HG03196 (cell line): ENCODE measurements around the gene MASP2.
"Not testable (repeated sequence)": the region's sequence is repeated elsewhere in the genome, so short reads cannot be mapped to it uniquely, and the experiment has no call there.

Source experiments
- ATAC-seq: cut with Tn5 transposase; IDR thresholded peaks from one replicate; pipeline ENCODE4 v1.9.1; 2021; ENCODE audit not compliant: unreplicated experiment

The MASP2 gene

DNA sequence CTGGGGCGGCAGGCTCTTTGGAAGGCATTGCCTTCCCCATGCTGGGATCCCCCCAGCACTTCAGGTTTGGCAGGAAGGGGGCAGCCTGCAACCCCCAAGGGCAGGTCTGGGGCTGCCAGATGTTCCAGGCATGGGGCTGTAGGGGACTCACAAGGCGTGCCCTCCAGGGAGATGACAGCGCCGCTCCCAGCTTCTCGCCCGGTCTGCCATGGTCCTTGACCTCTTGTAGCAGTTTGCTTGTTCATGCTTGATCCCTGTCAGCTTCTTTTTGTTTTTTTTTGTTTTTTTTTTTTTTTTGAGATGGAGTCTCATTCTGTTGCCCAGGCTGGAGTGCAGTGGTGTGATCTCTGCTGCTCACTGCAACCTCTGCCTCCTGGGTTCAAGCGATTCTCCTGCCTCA is 56.2 kb downstream of the MASP2 start:
- no peak for ATAC-seq

DNA sequence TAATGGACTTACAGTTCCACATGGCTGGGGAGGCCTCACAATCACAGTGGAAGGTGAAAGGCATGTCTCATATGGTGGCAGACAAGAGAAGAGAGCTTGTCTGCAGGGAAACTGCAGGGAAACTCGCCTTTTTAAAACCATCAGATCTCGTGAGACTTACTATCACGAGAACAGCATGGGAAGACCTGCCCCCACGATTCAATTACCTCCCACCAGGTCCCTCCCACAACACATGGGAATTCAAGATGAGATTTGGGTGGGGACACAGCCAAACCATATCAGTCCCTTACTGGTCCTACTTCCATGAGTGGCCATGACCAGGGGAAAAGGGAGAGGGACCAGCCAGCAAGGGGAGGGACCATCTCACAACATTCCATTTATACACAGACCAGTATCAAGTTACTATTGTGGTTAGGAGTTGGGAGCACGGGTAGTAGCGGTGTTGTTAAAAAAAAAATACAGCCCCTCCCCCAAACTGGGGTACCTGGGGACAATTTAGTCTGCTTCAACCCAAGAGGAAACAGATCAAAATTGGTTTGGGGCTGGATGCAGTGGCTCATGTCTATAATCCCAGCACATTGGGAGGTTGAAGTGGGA is 57.0 kb downstream of the MASP2 start:
- not testable (repeated sequence) for ATAC-seq

DNA sequence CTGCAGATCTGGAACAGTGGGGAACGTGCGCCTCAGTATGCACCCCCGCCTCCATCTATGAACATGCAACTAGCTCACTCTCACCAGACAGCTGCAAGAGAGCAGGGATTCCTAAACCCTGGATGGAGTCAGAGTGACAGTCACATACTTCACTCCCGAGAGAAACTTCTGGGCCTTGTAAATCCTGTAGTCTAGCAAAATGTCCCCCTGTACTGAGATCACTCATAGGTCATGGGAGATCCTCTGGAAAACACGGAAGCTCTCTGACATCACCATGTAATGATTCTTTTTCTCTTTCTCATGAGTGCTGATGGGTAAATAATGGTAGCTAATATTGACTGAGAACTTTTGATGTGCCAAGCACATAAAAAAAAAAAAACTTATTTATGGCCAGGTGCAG is 57.9 kb downstream of the MASP2 start:
- ATAC-seq = no peak

DNA sequence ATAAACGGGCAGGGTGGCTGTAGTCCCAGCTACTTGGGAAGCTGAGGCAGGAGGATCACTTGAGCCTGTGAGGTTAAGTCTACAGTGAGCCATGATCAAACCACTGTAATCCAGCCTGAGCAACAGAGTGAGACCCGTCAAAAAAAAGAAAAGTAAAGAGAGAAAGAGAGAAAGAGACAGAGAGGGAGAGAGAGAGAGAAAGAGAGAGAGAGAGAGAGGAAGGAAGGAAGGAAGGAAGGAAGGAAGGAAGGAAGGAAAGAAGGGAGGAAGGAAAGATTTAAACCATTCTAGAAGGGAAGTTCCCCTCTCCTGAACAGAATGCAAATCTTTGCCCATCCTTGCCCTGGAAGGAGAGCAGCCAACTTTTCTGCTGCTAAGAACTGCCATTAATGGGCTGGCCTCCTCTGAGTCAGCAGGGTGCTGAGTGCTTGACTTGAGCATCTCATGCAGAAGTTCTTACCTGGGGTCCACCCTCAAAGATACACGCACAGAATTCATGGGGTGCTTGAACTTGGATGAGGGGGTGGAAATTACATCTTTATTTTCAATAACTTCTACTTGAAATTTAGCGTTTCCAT is 59.1 kb downstream of the MASP2 start:
- no peak for ATAC-seq

DNA sequence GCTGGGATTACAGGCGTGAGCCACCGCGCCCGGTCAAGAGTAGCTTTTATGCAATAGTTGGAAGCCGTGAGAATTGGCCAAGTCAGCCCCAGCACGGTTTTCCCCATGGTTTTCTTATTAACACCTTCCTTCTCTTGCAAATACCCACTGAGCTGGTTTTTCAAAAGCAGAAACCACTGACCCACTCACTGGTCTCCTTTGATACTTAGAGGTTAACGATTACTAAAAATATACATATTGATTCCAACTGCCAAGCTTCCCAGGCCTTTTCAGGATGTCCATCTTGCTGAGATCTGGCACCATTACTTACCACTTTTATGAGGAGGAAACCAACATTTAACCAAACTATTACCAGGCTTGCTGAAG is 60.5 kb downstream of the MASP2 start:
- ATAC-seq = no peak

DNA sequence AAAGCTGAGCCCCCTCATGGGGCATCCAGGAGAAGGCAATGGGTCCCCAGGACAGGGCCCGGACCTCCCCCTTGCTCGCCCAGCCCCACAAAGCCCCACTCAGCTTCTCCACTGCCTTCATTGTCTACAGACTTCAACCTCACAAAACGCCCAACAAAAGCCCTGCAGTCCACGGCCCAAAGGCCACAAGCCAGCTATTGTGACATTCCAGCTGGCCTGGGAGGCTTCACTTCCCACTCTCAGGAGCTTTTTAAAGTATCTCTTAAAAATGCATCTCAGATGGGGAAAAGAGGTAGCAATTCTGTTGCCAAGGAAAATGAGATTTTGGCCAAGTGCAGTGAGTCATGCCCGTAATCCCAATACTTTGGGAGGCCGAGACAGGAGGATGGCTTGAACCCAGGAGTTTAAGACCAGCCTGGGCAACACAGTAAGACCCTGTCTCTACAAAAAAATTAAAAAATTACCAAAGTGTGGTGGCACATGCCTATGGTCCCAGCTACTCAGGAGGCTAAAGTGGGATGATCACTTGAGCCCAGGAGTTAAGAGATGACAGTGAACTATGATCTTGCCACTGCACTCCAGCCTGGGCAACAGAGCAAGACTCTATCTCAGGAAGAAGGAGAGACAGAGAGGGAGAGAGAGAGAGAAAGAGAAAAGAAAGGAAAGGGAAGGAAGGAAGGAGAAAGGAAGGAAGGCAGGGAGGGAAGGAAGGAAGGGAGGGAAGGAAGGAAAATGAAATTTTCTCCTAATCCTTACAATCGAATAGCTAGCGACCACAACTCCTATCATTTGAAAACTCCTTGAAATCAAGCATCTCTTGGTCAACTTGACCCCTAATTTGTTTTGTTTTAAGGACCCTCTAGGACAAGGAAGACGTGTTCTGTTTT is 66.0 kb downstream of the MASP2 start:
- no peak for ATAC-seq

DNA sequence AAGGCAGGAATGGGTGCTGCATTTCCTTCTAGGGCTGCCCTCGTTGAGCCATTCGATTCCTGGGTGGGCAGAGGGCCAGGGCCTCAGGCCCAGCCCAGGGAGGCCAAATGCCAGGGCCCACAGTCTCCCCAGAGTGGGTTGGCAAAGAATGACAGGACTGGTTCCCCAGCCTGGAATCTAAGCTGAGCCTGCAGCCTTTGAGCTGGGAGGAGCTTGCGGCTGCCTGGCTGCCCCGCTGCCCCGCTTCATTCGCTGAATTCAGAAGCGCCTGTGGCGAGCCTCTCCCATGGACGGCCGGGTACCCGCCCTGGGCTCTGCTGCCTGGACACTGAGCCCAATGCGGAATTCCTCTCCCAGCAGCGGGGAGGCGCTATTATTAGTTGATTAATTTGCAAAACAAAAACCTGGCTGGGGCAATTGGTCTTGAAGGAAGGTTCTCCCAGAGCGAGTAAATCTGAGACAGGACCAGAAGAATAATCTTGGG is 66.9 kb downstream of the MASP2 start:
- ATAC-seq = no peak

DNA sequence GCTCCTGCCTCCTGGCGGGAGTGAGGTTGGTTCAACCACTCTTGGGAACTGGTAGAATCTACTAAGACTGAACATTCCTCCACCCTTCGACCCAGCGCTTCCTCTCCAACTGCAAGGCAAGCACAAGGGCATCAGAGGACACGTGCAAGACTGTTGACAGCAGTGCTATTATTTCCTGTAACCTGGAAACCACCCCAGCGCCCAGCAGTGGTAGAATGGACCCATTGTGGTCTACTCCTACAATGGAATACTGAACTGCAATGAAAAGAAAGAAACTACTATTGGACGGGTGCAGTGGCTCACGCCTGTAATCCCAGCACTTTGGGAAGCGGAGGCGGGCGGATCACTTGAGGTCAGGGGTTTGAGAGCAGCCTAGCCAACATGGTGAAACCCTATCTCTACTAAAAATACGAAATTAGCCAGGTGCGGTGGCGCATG is 67.5 kb downstream of the MASP2 start:
- ATAC-seq = no peak

DNA sequence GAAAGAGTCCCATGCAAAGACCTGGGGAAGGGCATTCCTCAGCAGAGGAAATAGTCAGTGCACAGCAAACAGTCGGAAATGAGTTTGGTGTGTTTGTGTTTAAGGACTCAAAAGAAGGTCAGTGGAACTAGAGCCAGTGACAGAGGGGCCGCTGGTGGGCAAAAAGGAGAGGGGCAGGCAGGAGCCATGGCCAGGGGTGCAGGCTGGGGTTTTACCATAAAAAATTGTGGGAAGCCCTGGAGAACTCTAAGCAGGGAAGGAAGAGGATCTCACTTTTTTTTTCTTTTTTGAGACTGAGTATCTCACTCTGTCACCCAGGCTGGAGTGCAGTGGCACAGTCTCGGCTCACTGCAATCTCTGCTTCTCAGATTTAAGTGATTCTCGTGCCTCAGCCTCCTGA is 68.3 kb downstream of the MASP2 start:
- ATAC-seq = no peak
